Liver (tissue), 9 donors: ENCODE results near the gene ZC3HAV1L. TPM values are rescaled to one million over a fixed set of nuclear protein-coding genes. Genes with fewer than 3 reads are reported as not detected.

Experiments
- DNase-seq: peaks from one replicate; pipeline ENCODE4 v3.0.0-alpha.2; 2017; ENCODE audit warnings: low spot score
- H3K27ac ChIP-seq, 2 donors: one replicate each; pipeline ENCODE4 v1.7.0; 2013; ENCODE audit warnings: inconsistent platforms in 2 of 2, low read length in 2 of 2, control low read depth in 1 of 2, low read depth in 1 of 2, mild to moderate bottlenecking in 1 of 2
- H3K27me3 ChIP-seq, 4 donors: one replicate each; pipeline versions ENCODE4 v1.6.1 to v1.7.0; 2013; ENCODE audit warnings: low read length in 3 of 4, inconsistent platforms in 1 of 4, mild to moderate bottlenecking in 1 of 4, moderate library complexity in 1 of 4; ENCODE audit not compliant: control insufficient read depth in 4 of 4, insufficient read depth in 4 of 4
- H3K36me3 ChIP-seq, 4 donors: one replicate each; pipeline versions ENCODE4 v1.6.1 to v1.7.0; 2013; ENCODE audit warnings: low read length in 3 of 4, mild to moderate bottlenecking in 3 of 4, low read depth in 1 of 4, moderate library complexity in 1 of 4; ENCODE audit not compliant: control insufficient read depth in 4 of 4, insufficient read depth in 3 of 4
- H3K4me1 ChIP-seq, 4 donors: one replicate each; pipeline versions ENCODE4 v1.6.1 to v1.7.0; 2013; ENCODE audit warnings: low read length in 3 of 4, mild to moderate bottlenecking in 3 of 4, moderate library complexity in 1 of 4; ENCODE audit not compliant: control insufficient read depth in 4 of 4, insufficient read depth in 4 of 4
- H3K4me3 ChIP-seq, 3 donors: one replicate each; pipeline versions ENCODE4 v1.6.1 to v1.7.0; 2013; ENCODE audit warnings: low read length in 3 of 3, control low read depth in 1 of 3, low read depth in 1 of 3, mild to moderate bottlenecking in 1 of 3
- H3K9ac ChIP-seq, 2 donors: one replicate each; pipeline ENCODE4 v1.7.0; 2013; ENCODE audit warnings: low read length in 2 of 2, mild to moderate bottlenecking in 2 of 2, moderate library complexity in 2 of 2, control low read depth in 1 of 2, low read depth in 1 of 2
- H3K9me3 ChIP-seq, 4 donors: one replicate each; pipeline versions ENCODE4 v1.6.1 to v1.7.0; 2013; ENCODE audit warnings: low read length in 3 of 4; ENCODE audit not compliant: control insufficient read depth in 4 of 4
- EGR1 ChIP-seq, 2 donors: IDR thresholded peaks; 2 replicates each; pipeline ENCODE4 v1.6.1; 2016 to 2018; ENCODE audit warnings: antibody characterized with exemption in 2 of 2, low read depth in 2 of 2
- FOXA1 ChIP-seq: IDR thresholded peaks from 2 replicates; pipeline ENCODE4 v1.6.1; 2016; ENCODE audit warnings: antibody characterized with exemption
- GABPA ChIP-seq, 2 donors: IDR thresholded peaks in 1 of 2; conservative IDR thresholded peaks in 1 of 2; 2 replicates each; pipeline ENCODE4 v1.6.1; 2016; ENCODE audit warnings: antibody characterized with exemption in 2 of 2, mild to moderate bottlenecking in 1 of 2, moderate library complexity in 1 of 2
- HNF4G ChIP-seq: IDR thresholded peaks from 2 replicates; pipeline ENCODE4 v1.6.1; 2016; ENCODE audit warnings: antibody characterized with exemption
- JUND ChIP-seq, 2 donors: IDR thresholded peaks; 2 replicates each; pipeline ENCODE4 v1.6.1; 2016; ENCODE audit warnings: antibody characterized with exemption in 2 of 2
- NR2F2 ChIP-seq: IDR thresholded peaks from 2 replicates; pipeline ENCODE4 v1.6.1; 2016; ENCODE audit warnings: antibody characterized with exemption
- RAD21 ChIP-seq, 2 donors: IDR thresholded peaks; 2 replicates each; pipeline ENCODE4 v1.6.1; 2016; ENCODE audit warnings: antibody characterized with exemption in 2 of 2, mild to moderate bottlenecking in 2 of 2
- RXRA ChIP-seq, 2 donors: IDR thresholded peaks; 2 replicates each; pipeline ENCODE4 v1.6.1; 2017 to 2018; ENCODE audit warnings: antibody characterized with exemption in 2 of 2, mild to moderate bottlenecking in 1 of 2
- SP1 ChIP-seq: IDR thresholded peaks from 2 replicates; pipeline ENCODE4 v1.6.1; 2018; ENCODE audit warnings: antibody characterized with exemption, mild to moderate bottlenecking
- TAF1 ChIP-seq: conservative IDR thresholded peaks from 2 replicates; pipeline ENCODE4 v1.6.1; 2016; ENCODE audit warnings: antibody characterized with exemption, mild to moderate bottlenecking
- WGBS: extraction: QIAGEN DNeasy Blood & Tissue Kit; methylation state at CpG from one replicate; pipeline ENCODE4 v1.1.7; 2013; 5-methylcytosine and 5-hydroxymethylcytosine counted together
- polyA plus RNA-seq, 2 donors: library from polyadenylated mRNA; stranded (reverse) in 1 of 2; unstranded in 1 of 2; fragments of 200-250 nt in 1 of 2; fragments of >200 nt in 1 of 2; fragmentation: Nextera tagmentation in 1 of 2; extraction: Ambion mirVana in 1 of 2; gene quantifications; one replicate each; pipeline versions ENCODE4 v1.2.1 to v1.2.3, GENCODE V29; 2013 to 2015
- total RNA-seq, 2 donors: library from RNA; depleted of rRNA; stranded (reverse); fragments of >200 nt; gene quantifications; one replicate each; pipeline ENCODE4 v1.2.3, GENCODE V29; 2014
- TF ChIP-seq, protein P1 (sequence below): fragments of 150-350 bp; IDR thresholded peaks from 2 replicates; pipeline ENCODE4 v1.5.1; 2017; ENCODE audit warnings: improper control_type of control experiment, low read depth, low read length; ENCODE audit not compliant: missing input control
- TF ChIP-seq, protein P2 (sequence below): IDR thresholded peaks from 2 replicates; pipeline ENCODE4 v1.6.1; 2016; ENCODE audit warnings: antibody characterized with exemption
- TF ChIP-seq, protein P3 (sequence below): IDR thresholded peaks from 2 replicates; pipeline ENCODE4 v1.6.1; 2016; ENCODE audit warnings: antibody characterized with exemption
- TF ChIP-seq, protein P4 (sequence below): IDR thresholded peaks from 2 replicates; pipeline ENCODE4 v1.6.1; 2016; ENCODE audit warnings: antibody characterized with exemption, mild to moderate bottlenecking
- TF ChIP-seq, protein P5 (sequence below): IDR thresholded peaks from 2 replicates; pipeline ENCODE4 v1.6.1; 2016; ENCODE audit warnings: antibody characterized with exemption
- donor health status: healthy.
- donor health status: healthy.
- donor health status: healthy.
- donor health status: healthy.
- donor health status: healthy.

ZC3HAV1L gene
- total and polyA plus RNA-seq, 4 donors: 0.19 to 16.2 (median 1.9) TPM

DNA sequence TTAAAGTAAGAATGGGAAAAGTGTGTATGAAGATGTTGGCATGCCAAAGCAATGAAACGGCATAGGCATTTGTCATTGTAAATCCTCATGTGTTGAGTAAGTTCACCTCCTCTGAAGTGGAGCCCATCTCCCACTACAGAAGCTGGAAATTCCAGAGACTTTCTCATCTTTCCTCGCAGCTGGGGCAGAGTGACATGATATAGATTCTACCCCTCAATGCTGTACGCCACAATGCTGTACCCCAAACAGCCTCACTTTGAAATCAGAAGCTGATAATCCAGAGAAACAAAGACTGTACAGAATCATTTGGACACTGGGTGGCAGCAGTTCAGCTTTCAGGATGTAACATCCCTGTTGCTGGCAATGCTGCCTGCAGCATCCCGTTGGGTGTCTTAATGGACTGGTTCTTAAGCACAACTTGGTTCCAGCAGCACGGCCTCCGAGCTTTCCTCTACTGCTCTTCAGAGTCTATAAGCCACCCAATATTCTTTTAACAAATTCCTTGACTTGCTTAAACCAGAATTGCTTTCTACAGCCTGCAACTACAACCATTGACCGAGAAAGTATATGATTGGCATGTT is 18.8 kb downstream of the ZC3HAV1L start:
- H3K9ac ChIP-seq: no peak overlapping the region
- no peak for TF ChIP-seq RXRA (IDR thresholded peaks at IDR 0.05)
- TF ChIP-seq, protein P1, sequence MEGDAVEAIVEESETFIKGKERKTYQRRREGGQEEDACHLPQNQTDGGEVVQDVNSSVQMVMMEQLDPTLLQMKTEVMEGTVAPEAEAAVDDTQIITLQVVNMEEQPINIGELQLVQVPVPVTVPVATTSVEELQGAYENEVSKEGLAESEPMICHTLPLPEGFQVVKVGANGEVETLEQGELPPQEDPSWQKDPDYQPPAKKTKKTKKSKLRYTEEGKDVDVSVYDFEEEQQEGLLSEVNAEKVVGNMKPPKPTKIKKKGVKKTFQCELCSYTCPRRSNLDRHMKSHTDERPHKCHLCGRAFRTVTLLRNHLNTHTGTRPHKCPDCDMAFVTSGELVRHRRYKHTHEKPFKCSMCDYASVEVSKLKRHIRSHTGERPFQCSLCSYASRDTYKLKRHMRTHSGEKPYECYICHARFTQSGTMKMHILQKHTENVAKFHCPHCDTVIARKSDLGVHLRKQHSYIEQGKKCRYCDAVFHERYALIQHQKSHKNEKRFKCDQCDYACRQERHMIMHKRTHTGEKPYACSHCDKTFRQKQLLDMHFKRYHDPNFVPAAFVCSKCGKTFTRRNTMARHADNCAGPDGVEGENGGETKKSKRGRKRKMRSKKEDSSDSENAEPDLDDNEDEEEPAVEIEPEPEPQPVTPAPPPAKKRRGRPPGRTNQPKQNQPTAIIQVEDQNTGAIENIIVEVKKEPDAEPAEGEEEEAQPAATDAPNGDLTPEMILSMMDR: peak; percentile 70
- TF ChIP-seq HNF4G: no peak
- TF ChIP-seq, protein P2, sequence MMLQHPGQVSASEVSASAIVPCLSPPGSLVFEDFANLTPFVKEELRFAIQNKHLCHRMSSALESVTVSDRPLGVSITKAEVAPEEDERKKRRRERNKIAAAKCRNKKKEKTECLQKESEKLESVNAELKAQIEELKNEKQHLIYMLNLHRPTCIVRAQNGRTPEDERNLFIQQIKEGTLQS: no peak
- TF ChIP-seq, protein P3, sequence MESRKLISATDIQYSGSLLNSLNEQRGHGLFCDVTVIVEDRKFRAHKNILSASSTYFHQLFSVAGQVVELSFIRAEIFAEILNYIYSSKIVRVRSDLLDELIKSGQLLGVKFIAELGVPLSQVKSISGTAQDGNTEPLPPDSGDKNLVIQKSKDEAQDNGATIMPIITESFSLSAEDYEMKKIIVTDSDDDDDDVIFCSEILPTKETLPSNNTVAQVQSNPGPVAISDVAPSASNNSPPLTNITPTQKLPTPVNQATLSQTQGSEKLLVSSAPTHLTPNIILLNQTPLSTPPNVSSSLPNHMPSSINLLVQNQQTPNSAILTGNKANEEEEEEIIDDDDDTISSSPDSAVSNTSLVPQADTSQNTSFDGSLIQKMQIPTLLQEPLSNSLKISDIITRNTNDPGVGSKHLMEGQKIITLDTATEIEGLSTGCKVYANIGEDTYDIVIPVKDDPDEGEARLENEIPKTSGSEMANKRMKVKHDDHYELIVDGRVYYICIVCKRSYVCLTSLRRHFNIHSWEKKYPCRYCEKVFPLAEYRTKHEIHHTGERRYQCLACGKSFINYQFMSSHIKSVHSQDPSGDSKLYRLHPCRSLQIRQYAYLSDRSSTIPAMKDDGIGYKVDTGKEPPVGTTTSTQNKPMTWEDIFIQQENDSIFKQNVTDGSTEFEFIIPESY: no peak
- TF ChIP-seq TAF1: no peak
- no peak for TF ChIP-seq SP1
- TF ChIP-seq, protein P4, sequence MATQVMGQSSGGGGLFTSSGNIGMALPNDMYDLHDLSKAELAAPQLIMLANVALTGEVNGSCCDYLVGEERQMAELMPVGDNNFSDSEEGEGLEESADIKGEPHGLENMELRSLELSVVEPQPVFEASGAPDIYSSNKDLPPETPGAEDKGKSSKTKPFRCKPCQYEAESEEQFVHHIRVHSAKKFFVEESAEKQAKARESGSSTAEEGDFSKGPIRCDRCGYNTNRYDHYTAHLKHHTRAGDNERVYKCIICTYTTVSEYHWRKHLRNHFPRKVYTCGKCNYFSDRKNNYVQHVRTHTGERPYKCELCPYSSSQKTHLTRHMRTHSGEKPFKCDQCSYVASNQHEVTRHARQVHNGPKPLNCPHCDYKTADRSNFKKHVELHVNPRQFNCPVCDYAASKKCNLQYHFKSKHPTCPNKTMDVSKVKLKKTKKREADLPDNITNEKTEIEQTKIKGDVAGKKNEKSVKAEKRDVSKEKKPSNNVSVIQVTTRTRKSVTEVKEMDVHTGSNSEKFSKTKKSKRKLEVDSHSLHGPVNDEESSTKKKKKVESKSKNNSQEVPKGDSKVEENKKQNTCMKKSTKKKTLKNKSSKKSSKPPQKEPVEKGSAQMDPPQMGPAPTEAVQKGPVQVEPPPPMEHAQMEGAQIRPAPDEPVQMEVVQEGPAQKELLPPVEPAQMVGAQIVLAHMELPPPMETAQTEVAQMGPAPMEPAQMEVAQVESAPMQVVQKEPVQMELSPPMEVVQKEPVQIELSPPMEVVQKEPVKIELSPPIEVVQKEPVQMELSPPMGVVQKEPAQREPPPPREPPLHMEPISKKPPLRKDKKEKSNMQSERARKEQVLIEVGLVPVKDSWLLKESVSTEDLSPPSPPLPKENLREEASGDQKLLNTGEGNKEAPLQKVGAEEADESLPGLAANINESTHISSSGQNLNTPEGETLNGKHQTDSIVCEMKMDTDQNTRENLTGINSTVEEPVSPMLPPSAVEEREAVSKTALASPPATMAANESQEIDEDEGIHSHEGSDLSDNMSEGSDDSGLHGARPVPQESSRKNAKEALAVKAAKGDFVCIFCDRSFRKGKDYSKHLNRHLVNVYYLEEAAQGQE: no peak
- no peak for TF ChIP-seq NR2F2
- TF ChIP-seq, protein P5, sequence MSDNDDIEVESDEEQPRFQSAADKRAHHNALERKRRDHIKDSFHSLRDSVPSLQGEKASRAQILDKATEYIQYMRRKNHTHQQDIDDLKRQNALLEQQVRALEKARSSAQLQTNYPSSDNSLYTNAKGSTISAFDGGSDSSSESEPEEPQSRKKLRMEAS: no peak
- TF ChIP-seq EGR1 (IDR thresholded peaks at IDR 0.05; ENCODE audit: low read depth in 2 of 2): no peak
- TF ChIP-seq JUND (IDR thresholded peaks at IDR 0.05): no peak
- peak; percentile 88 to 95 for TF ChIP-seq RAD21 (IDR thresholded peaks at IDR 0.05)
- TF ChIP-seq FOXA1: no peak
- H3K27ac ChIP-seq: no peak overlapping the region
- H3K36me3 ChIP-seq: no peaks in the 10 kb centered on the region
- no peaks in the 10 kb centered on the region for H3K27me3 ChIP-seq
- no peak overlapping the region for H3K4me3 ChIP-seq
- no peaks in the 10 kb centered on the region for H3K9me3 ChIP-seq
- peak; percentile 54 for DNase-seq
- WGBS: 26% methylated on average over 7 of the region's 7 CpGs
- no peaks in the 10 kb centered on the region for H3K4me1 ChIP-seq

DNA sequence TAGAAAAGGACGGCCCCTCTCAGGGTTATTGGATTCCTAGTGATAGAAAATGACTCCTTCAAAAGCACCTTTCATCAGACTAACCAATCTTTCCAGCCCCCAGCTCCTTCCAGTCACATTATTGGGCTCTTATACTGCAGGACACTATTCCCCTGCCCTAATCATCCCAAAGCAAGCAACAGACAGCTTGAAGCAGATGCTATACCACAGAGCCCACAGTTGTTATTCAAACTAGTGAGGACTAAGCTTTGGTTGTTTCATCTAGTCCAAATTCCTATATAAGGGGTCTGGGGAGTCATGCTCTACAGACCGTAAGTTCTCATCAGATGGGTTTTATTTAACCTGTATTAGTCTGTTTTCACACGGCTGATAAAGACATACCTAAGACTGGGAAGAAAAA is 24.5 kb downstream of the ZC3HAV1L start:
- Histone ChIP-seq H3K27me3 (no peaks in the 10 kb centered on the region), H3K9ac (no peak overlapping the region), H3K4me1 (no peaks in the 10 kb centered on the region), H3K9me3 (no peaks in the 10 kb centered on the region), H3K4me3 (no peak overlapping the region), H3K27ac (no peak overlapping the region), H3K36me3 (no peaks in the 10 kb centered on the region)
- no peak for DNase-seq
- WGBS: 93% methylated on average over 3 of the region's 3 CpGs
- TF ChIP-seq, protein P1: no peak
- TF ChIP-seq NR2F2 (no peak), RXRA (IDR thresholded peaks at IDR 0.05) (no peak), SP1 (no peak), GABPA (IDR thresholded peaks at IDR 0.05 in 1 of 2, conservative IDR thresholded peaks at IDR 0.05 in 1 of 2) (no peak), TAF1 (no peak), RAD21 (IDR thresholded peaks at IDR 0.05) (no peak), FOXA1 (no peak), JUND (IDR thresholded peaks at IDR 0.05) (no peak), EGR1 (IDR thresholded peaks at IDR 0.05; ENCODE audit: low read depth in 2 of 2) (no peak)
- TF ChIP-seq, protein P2: no peak
- TF ChIP-seq, protein P3: no peak
- TF ChIP-seq, protein P5: no peak
